LNCaP clone FGC (cell line): ENCODE results near the gene FAM47E.

Source experiments
- DNase-seq: peaks from one replicate; pipeline ENCODE4 v3.0.0-alpha.2; 2011; ENCODE audit warnings: low read depth
- H3K4me3 ChIP-seq: 2 replicates; pipeline ENCODE4 v1.5.1; 2011; ENCODE audit warnings: mild to moderate bottlenecking, low read depth, low read length, control low read depth
- CTCF ChIP-seq: IDR thresholded peaks from 2 replicates; pipeline ENCODE4 v1.5.1; 2012; ENCODE audit warnings: mild to moderate bottlenecking; ENCODE audit not compliant: control insufficient read depth, insufficient read depth; ENCODE audit errors: extremely low read depth

Gene FAM47E

GRCh38 chr4:76266627-76267026 is 15.1 kb downstream of the FAM47E start:
- H3K4me3 ChIP-seq: no peak overlapping the region
- no peak for TF ChIP-seq CTCF
- no peak for DNase-seq

GRCh38 chr4:76267811-76268210 is 16.3 kb downstream of the FAM47E start:
- no peak for TF ChIP-seq CTCF
- H3K4me3 ChIP-seq: no peak overlapping the region
- DNase-seq: no peak

DNA sequence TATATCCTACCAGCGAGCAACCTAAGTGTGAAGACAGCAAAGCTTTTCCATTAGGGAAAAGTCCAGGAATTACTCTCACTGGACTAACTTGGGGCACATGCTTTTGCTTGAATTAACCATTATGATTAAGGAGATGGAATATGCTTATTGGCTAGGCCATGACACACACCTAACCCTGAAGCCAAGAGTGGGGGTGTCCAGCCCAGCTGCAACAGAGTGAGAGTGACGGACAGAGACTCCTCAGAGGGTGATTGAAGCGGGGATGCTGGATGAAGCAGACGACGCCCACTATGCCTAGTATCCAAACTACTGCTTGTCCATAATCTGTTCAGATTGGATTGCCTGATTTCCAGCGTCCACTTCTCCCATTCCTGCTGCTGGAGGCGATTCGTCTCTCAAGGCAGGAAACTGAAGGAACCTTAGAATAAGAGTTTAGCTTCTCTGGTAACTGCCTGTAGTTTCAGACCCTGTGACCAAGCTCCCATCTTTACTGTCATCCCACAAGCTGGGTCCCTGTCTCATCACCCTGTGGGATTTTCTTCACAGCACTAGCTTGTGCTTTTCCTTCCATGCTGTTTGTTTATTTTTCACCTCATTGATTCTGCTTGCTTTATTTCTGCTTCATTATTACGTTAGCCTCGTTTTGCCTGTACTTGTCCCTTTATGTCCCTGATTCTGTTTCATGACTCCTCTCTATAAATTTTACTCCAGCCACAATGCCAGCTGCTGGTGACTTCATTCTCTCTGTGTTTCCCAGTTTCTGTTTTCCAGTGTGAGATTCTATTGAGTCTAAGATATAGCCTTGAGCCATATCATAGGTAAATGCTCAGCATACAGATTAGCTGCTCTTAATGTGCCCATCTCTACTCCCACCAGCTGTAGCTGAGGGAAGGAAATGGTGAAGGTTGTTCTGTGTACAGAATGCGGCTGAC is 19.0 kb downstream of the FAM47E start:
- TF ChIP-seq CTCF: no peak
- no peak overlapping the region for H3K4me3 ChIP-seq
- no peak for DNase-seq

DNA sequence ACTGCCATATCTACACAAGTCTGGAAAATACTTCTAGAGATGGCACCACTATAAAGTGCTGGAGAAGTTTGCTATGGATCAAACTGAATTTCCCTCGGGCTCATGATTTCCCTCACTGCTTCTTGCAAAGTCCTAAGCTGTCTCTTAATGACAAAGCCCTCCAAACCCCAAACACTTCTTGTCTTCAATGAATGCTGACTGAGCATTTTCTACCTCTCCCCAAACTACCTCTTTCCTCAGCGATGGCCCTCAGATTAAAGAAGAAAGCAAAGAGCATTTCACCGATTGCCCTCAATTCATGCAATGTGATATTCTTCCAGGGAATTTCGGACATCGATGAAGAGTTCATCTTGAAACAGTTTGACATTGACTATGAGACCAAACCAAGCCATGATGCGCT is 19.7 kb downstream of the FAM47E start:
- no peak for DNase-seq
- no peak for TF ChIP-seq CTCF

DNA sequence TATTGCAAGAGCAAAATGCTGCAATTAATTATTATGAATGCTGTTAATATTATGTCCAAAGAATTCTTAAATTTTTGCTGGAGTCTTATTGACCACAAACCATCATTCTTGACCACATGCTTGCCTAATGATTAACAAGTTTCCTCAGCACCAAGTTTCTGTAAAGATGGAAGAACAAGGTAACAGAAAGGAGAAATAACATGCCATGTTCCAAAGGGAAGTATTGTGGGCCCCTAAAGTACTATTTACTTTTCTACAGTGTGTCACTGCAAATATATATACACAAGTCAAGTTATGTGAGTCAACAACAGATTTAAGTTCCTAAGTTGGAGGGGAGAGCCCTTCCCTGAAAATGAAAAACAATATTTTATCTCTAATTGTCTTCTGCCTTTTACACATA is 20.6 kb downstream of the FAM47E start:
- no peak for DNase-seq
- no peak overlapping the region for H3K4me3 ChIP-seq
- TF ChIP-seq CTCF: no peak

More for the DNA sequence above, 19.7 kb downstream of the FAM47E start:
- no peak overlapping the region for H3K4me3 ChIP-seq

GRCh38 chr4:76272582-76272981 is 21.1 kb downstream of the FAM47E start:
- TF ChIP-seq CTCF: no peak
- no peak for DNase-seq
- no peak overlapping the region for H3K4me3 ChIP-seq

GRCh38 chr4:76272999-76273398 is 21.5 kb downstream of the FAM47E start:
- DNase-seq: no peak
- H3K4me3 ChIP-seq: no peak overlapping the region
- TF ChIP-seq CTCF: no peak
